Right atrium auricular region (tissue), 2 donors: ENCODE data around the gene ZNF319. TPM values are rescaled to one million over a fixed set of nuclear protein-coding genes. Genes with fewer than 3 reads are reported as not detected.
"Not testable (repeated sequence)": the region's sequence is repeated elsewhere in the genome, so short reads cannot be mapped to it uniquely, and the experiment has no call there.

ENCODE experiments used
- DNase-seq: peaks from one replicate; pipeline ENCODE4 v3.0.0-alpha.2; 2019; ENCODE audit warnings: low spot score
- H3K27ac ChIP-seq, 2 donors: fragments of 200-600 bp; sonication (generic); 1 replicate in 1 of 2; 2 replicates in 1 of 2; pipeline ENCODE4 v1.5.1; 2016 to 2019
- H3K27me3 ChIP-seq, 2 donors: fragments of 200-600 bp; sonication (generic); one replicate each; pipeline versions ENCODE4 v1.5.1 to v1.6.0; 2017 to 2019
- H3K36me3 ChIP-seq: fragments of 200-600 bp; sonication (generic); one replicate; pipeline ENCODE4 v1.5.1; 2016
- H3K4me1 ChIP-seq, 2 donors: fragments of 200-600 bp; sonication (generic); one replicate each; pipeline versions ENCODE4 v1.5.1 to v1.6.0; 2017 to 2019
- H3K4me3 ChIP-seq, 2 donors: fragments of 200-600 bp; sonication (generic); 1 replicate in 1 of 2; 2 replicates in 1 of 2; pipeline ENCODE4 v1.5.1; 2017 to 2019; ENCODE audit warnings: mild to moderate bottlenecking in 1 of 2, moderate library complexity in 1 of 2
- H3K9me3 ChIP-seq, 2 donors: fragments of 200-600 bp; sonication (generic); one replicate each; pipeline ENCODE4 v1.5.1; 2019
- CTCF ChIP-seq, 2 donors: fragments of 200-600 bp; sonication (generic); IDR thresholded peaks; one replicate each; pipeline ENCODE4 v1.5.1; 2019; ENCODE audit warnings: antibody characterized with exemption in 2 of 2
- total RNA-seq, 2 donors: library from RNA; depleted of rRNA; stranded (reverse); fragments of >200 nt; gene quantifications; one replicate each; pipeline ENCODE4 v1.1.0, GENCODE V29; 2016

The ZNF319 gene
- total RNA-seq, 2 donors from 2014 or later = 5.1 to 6.6 TPM

DNA sequence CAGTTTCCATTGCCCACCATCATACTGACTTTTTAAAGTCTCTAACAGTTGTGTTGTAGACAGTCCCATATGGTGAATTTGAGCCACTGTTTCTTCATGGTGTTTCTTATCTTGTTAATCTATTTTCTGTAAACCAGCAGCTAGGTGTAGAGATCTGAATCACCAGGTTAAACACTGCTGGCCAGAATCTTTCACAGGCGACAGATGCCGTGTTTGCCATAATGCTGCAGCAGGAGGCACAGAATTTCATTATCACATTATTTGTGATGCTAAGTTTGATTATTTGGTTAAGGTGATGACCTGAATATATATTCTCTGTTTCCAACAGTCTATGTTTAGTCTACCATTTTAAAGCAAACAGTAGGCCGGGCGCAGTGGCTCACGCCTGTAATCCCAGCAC lies 18.1 kb downstream of the ZNF319 start:
- Histone ChIP-seq H3K27me3 (no peaks in the 10 kb centered on the region), H3K4me3 (no peak overlapping the region), H3K9me3 (no peaks in the 10 kb centered on the region), H3K4me1 (peaks cover 0 to 15% of the 10 kb centered on the region in 2 donors), H3K27ac (no peak overlapping the region), H3K36me3 (no peaks in the 10 kb centered on the region)
- no peak for DNase-seq
- TF ChIP-seq CTCF (IDR thresholded peaks at IDR 0.05) = no peak

GRCh38 chr16:57981636-57982035 lies 18.8 kb downstream of the ZNF319 start:
- no peaks in the 10 kb centered on the region for H3K9me3 ChIP-seq
- H3K4me1 ChIP-seq = peaks cover 0 to 19% of the 10 kb centered on the region in 2 donors
- no peak overlapping the region for H3K4me3 ChIP-seq
- H3K27me3 ChIP-seq = no peaks in the 10 kb centered on the region
- DNase-seq = no peak
- no peak for TF ChIP-seq CTCF (IDR thresholded peaks at IDR 0.05)
- no peak overlapping the region for H3K27ac ChIP-seq
- H3K36me3 ChIP-seq = no peaks in the 10 kb centered on the region

GRCh38 chr16:57979006-57979585 lies 21.4 kb downstream of the ZNF319 start:
- Histone ChIP-seq H3K4me3 (no peak overlapping the region), H3K27ac (no peak overlapping the region), H3K36me3 (no peaks in the 10 kb centered on the region), H3K27me3 (no peaks in the 10 kb centered on the region), H3K4me1 (peaks cover 0 to 14% of the 10 kb centered on the region in 2 donors), H3K9me3 (no peaks in the 10 kb centered on the region)
- TF ChIP-seq CTCF (IDR thresholded peaks at IDR 0.05) = no peak
- no peak for DNase-seq

DNA sequence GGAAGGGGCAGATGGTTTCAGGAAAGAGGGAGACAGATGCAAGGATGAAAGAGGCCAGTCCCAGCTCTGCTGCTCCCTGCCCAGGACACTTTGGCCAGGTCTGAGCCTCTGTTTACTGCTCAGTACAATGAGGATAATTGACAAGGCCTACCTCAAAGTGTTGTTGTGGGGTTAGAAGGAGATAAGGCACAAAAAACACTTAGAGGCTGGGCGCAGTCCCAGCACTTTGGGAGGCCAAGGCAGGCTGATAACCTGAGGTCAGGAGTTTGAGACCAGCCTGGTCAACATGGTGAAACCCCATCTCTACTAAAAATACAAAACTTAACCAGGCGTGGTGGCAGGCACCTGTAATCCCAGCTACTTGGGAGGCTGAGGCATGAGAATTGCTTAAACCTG lies 22.4 kb downstream of the ZNF319 start:
- not testable (repeated sequence) for DNase-seq, H3K27me3 ChIP-seq, H3K36me3 ChIP-seq

GRCh38 chr16:57977418-57978069 lies 22.9 kb downstream of the ZNF319 start:
- Histone ChIP-seq H3K4me3 (no peak overlapping the region), H3K27ac (no peak overlapping the region), H3K36me3 (no peaks in the 10 kb centered on the region), H3K4me1 (peaks cover 0 to 14% of the 10 kb centered on the region in 2 donors), H3K9me3 (no peaks in the 10 kb centered on the region), H3K27me3 (no peaks in the 10 kb centered on the region)
- TF ChIP-seq CTCF (IDR thresholded peaks at IDR 0.05) = peak in 1 of 2 donors; percentile 25
- DNase-seq = no peak

More for the DNA sequence above, 22.4 kb downstream of the ZNF319 start:
- not testable (repeated sequence) for H3K9me3 ChIP-seq, H3K4me3 ChIP-seq, H3K27ac ChIP-seq
- H3K4me1 ChIP-seq = peaks cover 0 to 14% of the 10 kb centered on the region in 2 donors

DNA sequence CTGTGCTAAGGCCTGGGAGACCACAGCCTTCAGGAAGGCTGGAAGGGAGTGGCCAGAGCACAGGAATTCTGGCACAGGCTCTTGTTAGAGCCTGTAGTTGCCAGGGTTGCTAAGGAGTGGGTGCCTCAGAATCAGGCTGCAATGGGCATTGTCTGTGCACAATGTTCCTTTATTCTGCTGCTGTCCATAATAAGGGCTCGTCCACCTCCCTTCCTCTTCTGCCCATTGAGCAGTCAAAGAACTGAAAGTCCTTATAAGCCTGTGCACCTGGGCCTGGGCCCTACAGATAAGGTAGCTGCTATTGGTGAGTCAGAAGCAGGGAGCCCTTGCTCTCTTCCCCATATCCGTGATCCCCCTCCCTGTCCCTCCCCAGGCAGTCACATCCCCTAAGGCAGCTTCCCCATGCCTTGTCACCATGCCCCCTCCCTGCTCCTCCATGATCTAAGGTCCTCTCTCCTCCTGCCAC lies 24.1 kb downstream of the ZNF319 start:
- Histone ChIP-seq H3K27me3 (no peaks in the 10 kb centered on the region), H3K27ac (peak overlapping the region in 1 of 2 donors; percentile 16), H3K4me3 (no peak overlapping the region), H3K4me1 (peaks cover 0 to 14% of the 10 kb centered on the region in 2 donors), H3K9me3 (no peaks in the 10 kb centered on the region), H3K36me3 (no peaks in the 10 kb centered on the region)
- TF ChIP-seq CTCF (IDR thresholded peaks at IDR 0.05) = no peak
- no peak for DNase-seq
